Smooth muscle cell (in vitro differentiated cells): ENCODE measurements around the gene MAN1C1. TPM values are rescaled to one million over a fixed set of nuclear protein-coding genes. Genes with fewer than 3 reads are reported as not detected.

Experiments used
- DNase-seq: peaks from one replicate; lab custom pipeline; 2025; ENCODE audit not compliant: unreplicated experiment; lab: John Stamatoyannopoulos, UW
- H2AFZ ChIP-seq: fragments of 200-600 bp; sonication (generic); 2 replicates; pipeline ENCODE4 v1.6.0; 2016; ENCODE audit warnings: antibody characterized with exemption, low read depth, mild to moderate bottlenecking
- H3F3A ChIP-seq: fragments of 200-600 bp; sonication (generic); 2 replicates; pipeline ENCODE4 v1.6.0; 2017; ENCODE audit warnings: antibody characterized with exemption, low read depth
- H3K27ac ChIP-seq: fragments of 200-600 bp; sonication (generic); 2 replicates; pipeline ENCODE4 v1.5.1; 2016; ENCODE audit warnings: low read depth, mild to moderate bottlenecking
- H3K27me3 ChIP-seq: fragments of 200-600 bp; sonication (generic); 2 replicates; pipeline ENCODE4 v1.6.1; 2016; ENCODE audit warnings: low read depth, mild to moderate bottlenecking
- H3K36me3 ChIP-seq: fragments of 200-600 bp; sonication (generic); 2 replicates; pipeline ENCODE4 v1.5.1; 2016; ENCODE audit warnings: low read depth
- H3K4me1 ChIP-seq: fragments of 200-600 bp; sonication (generic); 2 replicates; pipeline ENCODE4 v1.5.1; 2016; ENCODE audit warnings: low read depth
- H3K4me2 ChIP-seq: fragments of 200-600 bp; sonication (generic); 2 replicates; pipeline ENCODE4 v1.6.0; 2016; ENCODE audit warnings: mild to moderate bottlenecking
- H3K4me3 ChIP-seq: fragments of 200-600 bp; sonication (generic); 2 replicates; pipeline ENCODE4 v1.5.1; 2016; ENCODE audit warnings: mild to moderate bottlenecking
- H3K79me2 ChIP-seq: fragments of 200-600 bp; sonication (generic); 2 replicates; pipeline ENCODE4 v1.6.0; 2016; ENCODE audit warnings: low read depth, mild to moderate bottlenecking
- H3K9ac ChIP-seq: fragments of 200-600 bp; sonication (generic); 2 replicates; pipeline ENCODE4 v1.6.0; 2016; ENCODE audit warnings: low read depth
- H3K9me3 ChIP-seq: fragments of 200-600 bp; sonication (generic); replicated peaks from 2 replicates; pipeline ENCODE4 v1.5.1; 2016; ENCODE audit warnings: low read depth
- H4K20me1 ChIP-seq: fragments of 200-600 bp; sonication (generic); 2 replicates; pipeline ENCODE4 v1.6.0; 2016; ENCODE audit warnings: low read depth
- CTCF ChIP-seq: fragments of 200-600 bp; sonication (generic); IDR thresholded peaks from 2 replicates; pipeline ENCODE4 v1.5.1; 2017; ENCODE audit warnings: borderline replicate concordance, mild to moderate bottlenecking, antibody characterized with exemption; ENCODE audit not compliant: insufficient read depth, poor library complexity, severe bottlenecking
- WGBS: methylation state at CpG from one replicate; pipeline ENCODE4 v1.1.7; 2016; ENCODE audit warnings: low lambda C conversion rate; 5-methylcytosine and 5-hydroxymethylcytosine counted together
- polyA plus RNA-seq: library from polyadenylated mRNA; unstranded; fragments of >200 nt; fragmentation: Nextera tagmentation; extraction: Ambion mirVana; gene quantifications from 2 replicates; pipeline ENCODE4 v1.2.1, GENCODE V29; 2016
- total RNA-seq: library from RNA; depleted of rRNA; stranded (reverse); fragments of >200 nt; gene quantifications from 2 replicates; pipeline ENCODE4 v1.2.3, GENCODE V29; 2014

MAN1C1 gene
- total and polyA plus RNA-seq, 2 experiments from 2014 or later, result 4.4 to 10.5 TPM

GRCh38 chr1:25640646-25641328 is 24.2 kb downstream of the MAN1C1 start:
- DNase-seq, result no peak
- no peak overlapping the region for H3K4me2 ChIP-seq
- no peak for TF ChIP-seq CTCF
- H3K79me2 ChIP-seq, result no peaks in the 10 kb centered on the region
- H3K4me1 ChIP-seq, result peaks cover 18% of the 10 kb centered on the region
- no peaks in the 10 kb centered on the region for H3K27me3 ChIP-seq
- no peaks in the 10 kb centered on the region for H3K9me3 ChIP-seq
- no peaks in the 10 kb centered on the region for H4K20me1 ChIP-seq
- H3K36me3 ChIP-seq, result no peaks in the 10 kb centered on the region
- no peaks in the 10 kb centered on the region for H3F3A ChIP-seq
- no peak overlapping the region for H3K27ac ChIP-seq
- no peak overlapping the region for H3K4me3 ChIP-seq
- H2AFZ ChIP-seq, result no peak overlapping the region
- WGBS, result 79% methylated on average over 10 of the region's 10 CpGs
- H3K9ac ChIP-seq, result no peak overlapping the region

GRCh38 chr1:25641329-25641725 is 24.7 kb downstream of the MAN1C1 start:
- Histone ChIP-seq H3K4me2 (peak overlapping the region; percentile 41), H3K79me2 (no peaks in the 10 kb centered on the region), H3K4me3 (no peak overlapping the region), H3K9me3 (no peaks in the 10 kb centered on the region), H3K4me1 (peaks cover 18% of the 10 kb centered on the region), H2AFZ (no peak overlapping the region), H4K20me1 (no peaks in the 10 kb centered on the region), H3K27me3 (no peaks in the 10 kb centered on the region), H3K27ac (no peak overlapping the region), H3K9ac (no peak overlapping the region), H3K36me3 (no peaks in the 10 kb centered on the region), H3F3A (no peaks in the 10 kb centered on the region)
- WGBS, result 87% methylated on average over 4 of the region's 4 CpGs
- TF ChIP-seq CTCF, result no peak
- DNase-seq, result no peak

GRCh38 chr1:25641931-25642573 is 25.5 kb downstream of the MAN1C1 start:
- Histone ChIP-seq H3K36me3 (no peaks in the 10 kb centered on the region), H3K4me1 (peaks cover 18% of the 10 kb centered on the region), H3K79me2 (no peaks in the 10 kb centered on the region), H3K9ac (no peak overlapping the region), H3K4me3 (no peak overlapping the region), H3K27ac (no peak overlapping the region), H3K9me3 (no peaks in the 10 kb centered on the region), H2AFZ (no peak overlapping the region), H3F3A (no peaks in the 10 kb centered on the region), H3K27me3 (no peaks in the 10 kb centered on the region), H3K4me2 (peak overlapping the region; percentile 41), H4K20me1 (no peaks in the 10 kb centered on the region)
- TF ChIP-seq CTCF, result no peak
- WGBS, result 79% methylated on average over 8 of the region's 8 CpGs
- no peak for DNase-seq
